ENCODE results near the gene ABI2.
"Not testable (repeated sequence)": the region's sequence is repeated elsewhere in the genome, so short reads cannot be mapped to it uniquely, and the experiment has no call there.

Gene ABI2

GRCh38 chr2:203383038-203383437 lies 54.8 kb downstream of the ABI2 start:
- no peaks in the 10 kb centered on the region for H3K36me3 ChIP-seq (replicated peaks)
- in situ Hi-C loops (cut with HindIII; ENCODE audit: low pct_ligation_motif_present, low sequenced_read_pairs) = no loop called here

GRCh38 chr2:203388153-203388552 lies 60.0 kb downstream of the ABI2 start:
- H3K27me3 ChIP-seq (replicated peaks); in situ Hi-C loops (cut with HindIII; ENCODE audit: low pct_ligation_motif_present, low sequenced_read_pairs); H3K36me3 ChIP-seq (replicated peaks); H3K27ac ChIP-seq; DNase-seq; H3K4me3 ChIP-seq (ENCODE audit: low read depth, low read length): not testable (repeated sequence)

More at GRCh38 chr2:203383038-203383437, 54.8 kb downstream of the ABI2 start:
- no peak for DNase-seq
- Histone ChIP-seq H3K4me3 (ENCODE audit: low read depth, low read length) (no peak overlapping the region), H3K27ac (no peak overlapping the region), H3K27me3 (replicated peaks) (no peaks in the 10 kb centered on the region)
- no peak for TF ChIP-seq CTCF (IDR thresholded peaks at IDR 0.05; ENCODE audit: low read depth, low read length, missing control alignments)

GRCh38 chr2:203394519-203395227 lies 66.5 kb downstream of the ABI2 start:
- H3K36me3 ChIP-seq (replicated peaks) = peaks cover 9% of the 10 kb centered on the region
- no peaks in the 10 kb centered on the region for H3K27me3 ChIP-seq (replicated peaks)
- no peak for DNase-seq
- H3K4me3 ChIP-seq (ENCODE audit: low read depth, low read length) = no peak overlapping the region
- H3K27ac ChIP-seq = no peak overlapping the region
- peak; percentile 23 for TF ChIP-seq CTCF (IDR thresholded peaks at IDR 0.05; ENCODE audit: low read depth, low read length, missing control alignments)
- in situ Hi-C loops (cut with HindIII; ENCODE audit: low pct_ligation_motif_present, low sequenced_read_pairs) = no loop called here

GRCh38 chr2:203395858-203396257 lies 67.7 kb downstream of the ABI2 start:
- in situ Hi-C loops (cut with HindIII; ENCODE audit: low pct_ligation_motif_present, low sequenced_read_pairs) = no loop called here
- no peaks in the 10 kb centered on the region for H3K27me3 ChIP-seq (replicated peaks)
- no peak overlapping the region for H3K27ac ChIP-seq
- no peak for DNase-seq
- no peak overlapping the region for H3K4me3 ChIP-seq (ENCODE audit: low read depth, low read length)
- TF ChIP-seq CTCF (IDR thresholded peaks at IDR 0.05; ENCODE audit: low read depth, low read length, missing control alignments) = no peak
- peaks cover 9% of the 10 kb centered on the region for H3K36me3 ChIP-seq (replicated peaks)

GRCh38 chr2:203396667-203397066 lies 68.5 kb downstream of the ABI2 start:
- no peak overlapping the region for H3K27ac ChIP-seq
- no peak overlapping the region for H3K4me3 ChIP-seq (ENCODE audit: low read depth, low read length)
- in situ Hi-C loops (cut with HindIII; ENCODE audit: low pct_ligation_motif_present, low sequenced_read_pairs) = no loop called here
- no peak for DNase-seq
- no peaks in the 10 kb centered on the region for H3K27me3 ChIP-seq (replicated peaks)
- H3K36me3 ChIP-seq (replicated peaks) = peaks cover 9% of the 10 kb centered on the region
- TF ChIP-seq CTCF (IDR thresholded peaks at IDR 0.05; ENCODE audit: low read depth, low read length, missing control alignments) = peak; percentile 57

GRCh38 chr2:203399031-203399430 lies 70.8 kb downstream of the ABI2 start:
- Histone ChIP-seq H3K36me3 (replicated peaks) (peaks cover 11% of the 10 kb centered on the region), H3K27me3 (replicated peaks) (no peaks in the 10 kb centered on the region), H3K4me3 (ENCODE audit: low read depth, low read length) (no peak overlapping the region), H3K27ac (no peak overlapping the region)
- no peak for TF ChIP-seq CTCF (IDR thresholded peaks at IDR 0.05; ENCODE audit: low read depth, low read length, missing control alignments)
- DNase-seq = no peak
- in situ Hi-C loops (cut with HindIII; ENCODE audit: low pct_ligation_motif_present, low sequenced_read_pairs) = no loop called here

Data from brain microvascular endothelial cell (primary cell).